H1 (cell line): ENCODE measurements around the gene LPP. TPM values are rescaled to one million over a fixed set of nuclear protein-coding genes. Genes with fewer than 3 reads are reported as not detected.

Source experiments
- CTCF ChIA-PET: fragments of 300-600 bp; sonication (Branson Sonifier 250); formaldehyde crosslinking; loops from one replicate; lab custom pipeline; 2021; ENCODE audit not compliant: partially characterized antibody; lab: Charles Lee
- POLR2A ChIA-PET: fragments of 300-600 bp; sonication (Branson Sonifier 250); formaldehyde crosslinking; loops from one replicate; lab custom pipeline; 2021; ENCODE audit warnings: inconsistent platforms; ENCODE audit not compliant: partially characterized antibody; lab: Charles Lee
- DNase-seq, 2 experiments: peaks; one replicate each; pipeline versions ENCODE4 v3.0.0 to v3.0.0-alpha.2; 2010 to 2022; ENCODE audit warnings: low spot score in 2 of 2, low read depth in 1 of 2, mixed read lengths in 1 of 2
- FAIRE-seq: peaks from 2 replicates; lab custom pipeline; 2011; peaks lifted over from hg19 to GRCh38; lab: Jason Lieb, UNC
- H2AFZ ChIP-seq: 2 replicates; pipeline ENCODE4 v1.8.1; 2012; ENCODE audit warnings: low read length, inconsistent platforms
- H2AK5ac ChIP-seq: 2 replicates; pipeline ENCODE4 v1.6.1; 2013; ENCODE audit warnings: low read depth, low read length
- H2BK120ac ChIP-seq: replicated peaks from 2 replicates; pipeline ENCODE3; 2013; ENCODE audit warnings: low read depth, low read length, inconsistent platforms
- H2BK12ac ChIP-seq: 2 replicates; pipeline ENCODE4 v1.6.1; 2013; ENCODE audit warnings: low read depth, low read length
- H2BK15ac ChIP-seq: 2 replicates; pipeline ENCODE4 v1.6.1; 2013; ENCODE audit warnings: low read length
- H2BK20ac ChIP-seq: 2 replicates; pipeline ENCODE4 v1.6.1; 2013; ENCODE audit warnings: low read length
- H2BK5ac ChIP-seq: 2 replicates; pipeline ENCODE4 v1.6.1; 2013; ENCODE audit warnings: low read depth, low read length
- H3K14ac ChIP-seq: 2 replicates; pipeline ENCODE4 v1.6.1; 2013; ENCODE audit warnings: inconsistent platforms; ENCODE audit not compliant: insufficient read length
- H3K18ac ChIP-seq: 2 replicates; pipeline ENCODE4 v1.6.1; 2013; ENCODE audit warnings: low read length; ENCODE audit errors: extremely low read depth
- H3K23ac ChIP-seq: 2 replicates; pipeline ENCODE4 v1.6.1; 2013; ENCODE audit warnings: inconsistent platforms; ENCODE audit not compliant: insufficient read length
- H3K23me2 ChIP-seq: 2 replicates; pipeline ENCODE4 v1.6.1; 2013; ENCODE audit warnings: low read depth, low read length
- H3K27ac ChIP-seq: 2 replicates; pipeline ENCODE4 v1.6.1; 2011; ENCODE audit warnings: low read depth, low read length, inconsistent platforms
- H3K27me3 ChIP-seq, 4 experiments: replicated peaks in 1 of 4; 1 replicate in 1 of 4; 2 replicates in 3 of 4; pipeline versions ENCODE4 v1.6.1 to v1.8.1; 2011 to 2013; ENCODE audit warnings: low read length in 3 of 4, mild to moderate bottlenecking in 3 of 4, inconsistent platforms in 2 of 4, mixed read lengths in 2 of 4, moderate library complexity in 1 of 4; ENCODE audit not compliant: control insufficient read depth in 3 of 4, insufficient read depth in 3 of 4; ENCODE audit errors: extremely low read depth in 1 of 4
- H3K36me3 ChIP-seq, 4 experiments: 2 replicates each; pipeline versions ENCODE4 v1.6.1 to v1.8.1; 2011 to 2013; ENCODE audit warnings: mild to moderate bottlenecking in 4 of 4, low read length in 3 of 4, moderate library complexity in 2 of 4, control low read depth in 1 of 4, inconsistent platforms in 1 of 4; ENCODE audit not compliant: insufficient read depth in 4 of 4, control insufficient read depth in 2 of 4
- H3K4ac ChIP-seq: replicated peaks from 2 replicates; pipeline ENCODE3; 2013; ENCODE audit warnings: low read length, low read depth, mixed read lengths, inconsistent platforms; ENCODE audit not compliant: insufficient read length
- H3K4me1 ChIP-seq, 4 experiments: replicated peaks in 1 of 4; 1 replicate in 1 of 4; 2 replicates in 3 of 4; pipeline versions ENCODE4 v1.6.1 to v1.8.1; 2011 to 2013; ENCODE audit warnings: low read length in 3 of 4, inconsistent platforms in 2 of 4, mixed read lengths in 1 of 4; ENCODE audit not compliant: insufficient read depth in 4 of 4, control insufficient read depth in 3 of 4
- H3K4me2 ChIP-seq, 2 experiments: 2 replicates each; pipeline versions ENCODE4 v1.6.1 to v1.8.1; 2011 to 2013; ENCODE audit warnings: low read depth in 2 of 2, low read length in 2 of 2, control low read depth in 1 of 2, inconsistent platforms in 1 of 2, mild to moderate bottlenecking in 1 of 2; ENCODE audit not compliant: insufficient read depth in 1 of 2
- H3K4me3 ChIP-seq, 4 experiments: fragments of 200-600, 300-600 bp in 1 of 4; sonication (generic), shearing (Covaris generic), sonication (Bioruptor Twin) in 1 of 4; 2 replicates each; pipeline versions ENCODE4 v1.5.1 to v1.8.1; 2011 to 2016; ENCODE audit warnings: low read length in 4 of 4, low read depth in 3 of 4, control low read depth in 2 of 4, inconsistent platforms in 2 of 4, mild to moderate bottlenecking in 2 of 4, mixed read lengths in 1 of 4, moderate library complexity in 1 of 4; ENCODE audit not compliant: insufficient read depth in 2 of 4; ENCODE audit errors: extremely low read depth in 1 of 4
- H3K56ac ChIP-seq: replicated peaks from 2 replicates; pipeline ENCODE3; 2013; ENCODE audit warnings: low read depth, mild to moderate bottlenecking, mixed read lengths, low read length, inconsistent platforms; ENCODE audit not compliant: insufficient read length
- H3K79me1 ChIP-seq: 2 replicates; pipeline ENCODE4 v1.6.1; 2013; ENCODE audit warnings: low read depth, low read length, control low read depth
- H3K79me2 ChIP-seq, 2 experiments: 2 replicates each; pipeline versions ENCODE4 v1.6.1 to v1.8.1; 2012 to 2013; ENCODE audit warnings: low read length in 2 of 2, mild to moderate bottlenecking in 2 of 2, inconsistent platforms in 1 of 2; ENCODE audit not compliant: insufficient read depth in 2 of 2, control insufficient read depth in 1 of 2
- H3K9ac ChIP-seq, 4 experiments: replicated peaks in 1 of 4; 1 replicate in 1 of 4; 2 replicates in 3 of 4; pipeline versions ENCODE4 v1.6.1 to v1.8.1; 2011 to 2013; ENCODE audit warnings: low read depth in 3 of 4, low read length in 3 of 4, control low read depth in 2 of 4, mild to moderate bottlenecking in 2 of 4, moderate library complexity in 2 of 4, inconsistent platforms in 1 of 4; ENCODE audit errors: extremely low read depth in 1 of 4
- H3K9me3 ChIP-seq, 2 experiments: 2 replicates each; pipeline versions ENCODE4 v1.6.1 to v1.8.1; 2012 to 2013; ENCODE audit warnings: mild to moderate bottlenecking in 2 of 2, moderate library complexity in 2 of 2, control low read depth in 1 of 2, inconsistent platforms in 1 of 2, low read depth in 1 of 2, low read length in 1 of 2, mixed read lengths in 1 of 2; ENCODE audit not compliant: insufficient read depth in 2 of 2
- H4K20me1 ChIP-seq, 2 experiments: replicated peaks in 1 of 2; 2 replicates each; pipeline versions ENCODE3 to v1.8.1; 2011 to 2013; ENCODE audit warnings: inconsistent platforms in 2 of 2, low read length in 2 of 2, mild to moderate bottlenecking in 1 of 2; ENCODE audit not compliant: insufficient read depth in 2 of 2, control insufficient read depth in 1 of 2
- H4K5ac ChIP-seq: 2 replicates; pipeline ENCODE4 v1.6.1; 2013; ENCODE audit warnings: low read length, low read depth, mixed read lengths, inconsistent platforms; ENCODE audit not compliant: insufficient read length
- H4K8ac ChIP-seq: 2 replicates; pipeline ENCODE4 v1.8.0; 2013; ENCODE audit warnings: mild to moderate bottlenecking, moderate library complexity, low read length, inconsistent platforms; ENCODE audit not compliant: insufficient read depth; ENCODE audit errors: extremely low read depth
- H4K91ac ChIP-seq: replicated peaks from 2 replicates; pipeline ENCODE3; 2013; ENCODE audit warnings: low read length, mixed read lengths, inconsistent platforms; ENCODE audit not compliant: insufficient read length
- BRCA1 ChIP-seq: IDR thresholded peaks from 2 replicates; pipeline ENCODE4 v1.6.1; 2012; ENCODE audit warnings: low read depth, low read length, improper control_type of control experiment
- EZH2 ChIP-seq: fragments of 200-600 bp; sonication (generic); IDR thresholded peaks from 2 replicates; pipeline ENCODE4 v1.7.1; 2012; ENCODE audit warnings: low read depth, mild to moderate bottlenecking, moderate library complexity, low read length, inconsistent platforms; ENCODE audit not compliant: severe bottlenecking
- KDM5A ChIP-seq: fragments of 200-600 bp; IDR thresholded peaks from 2 replicates; pipeline ENCODE4 v1.7.1; 2012; ENCODE audit warnings: mild to moderate bottlenecking, low read length, inconsistent platforms, mixed read lengths
- RAD21 ChIP-seq, 2 experiments: IDR thresholded peaks in 1 of 2; conservative IDR thresholded peaks in 1 of 2; 2 replicates each; pipeline ENCODE4 v1.6.1; 2011; ENCODE audit warnings: low read depth in 2 of 2, low read length in 2 of 2, improper control_type of control experiment in 1 of 2, inconsistent platforms in 1 of 2, mild to moderate bottlenecking in 1 of 2, moderate library complexity in 1 of 2
- RXRA ChIP-seq: IDR thresholded peaks from 2 replicates; pipeline ENCODE4 v1.6.1; 2011; ENCODE audit warnings: low read depth, mild to moderate bottlenecking, low read length, moderate library complexity; ENCODE audit not compliant: insufficient read depth
- SIRT6 ChIP-seq: IDR thresholded peaks from one replicate; pipeline ENCODE4 v1.7.1; 2012; ENCODE audit warnings: low read length, inconsistent platforms
- SIX5 ChIP-seq: IDR thresholded peaks from 2 replicates; pipeline ENCODE4 v1.6.1; 2011; ENCODE audit warnings: mild to moderate bottlenecking, low read depth, low read length
- SP4 ChIP-seq: IDR thresholded peaks from 2 replicates; pipeline ENCODE4 v1.6.1; 2012; ENCODE audit warnings: low read length, inconsistent platforms
- TBP ChIP-seq: IDR thresholded peaks from 2 replicates; pipeline ENCODE4 v1.6.1; 2011; ENCODE audit warnings: low read depth, low read length, improper control_type of control experiment
- YY1 ChIP-seq: IDR thresholded peaks from 2 replicates; pipeline ENCODE4 v1.6.1; 2011; ENCODE audit warnings: low read depth, mild to moderate bottlenecking, low read length
- WGBS, 2 experiments: shearing (Covaris generic) in 1 of 2; methylation state at CpG; one replicate each; pipeline versions ENCODE4 v1.1.6 to v1.1.7; 2013 to 2015; ENCODE audit warnings: low lambda C conversion rate in 2 of 2, mixed read lengths in 2 of 2, inconsistent platforms in 1 of 2, low coverage in 1 of 2, missing lambda C conversion rate in 1 of 2; ENCODE audit not compliant: insufficient replicate concordance in 2 of 2, insufficient coverage in 1 of 2, insufficient read length in 1 of 2; ENCODE audit errors: extremely low coverage in 1 of 2, missing lambda C conversion rate in 1 of 2; 5-methylcytosine and 5-hydroxymethylcytosine counted together
- polyA plus RNA-seq, 7 experiments: library from polyadenylated mRNA; depleted of rRNA in 3 of 7; stranded (reverse) in 5 of 7; unstranded in 2 of 7; fragments of >200 nt in 5 of 7; fragments of 200-250 nt in 2 of 7; gene quantifications; 1 replicate in 5 of 7; 2 replicates in 1 of 7; 4 replicates in 1 of 7; pipeline versions ENCODE4 v1.2.1 to v1.2.3, GENCODE V29; 2011 to 2013; ENCODE audit warnings: missing spikeins in 2 of 7, mixed read lengths in 2 of 7
- total RNA-seq: library from RNA; stranded (reverse); fragmentation: NEBNext Ultra II Directional; extraction: Animal tissue kit (Norgen Biotek cat#: 25700); gene quantifications from 2 replicates; pipeline ENCODE4 v1.2.1, GENCODE V29; 2021

Gene LPP
- total and polyA plus RNA-seq, 2 of the 8 experiments (the other 6 are each of a cell fraction or from before 2014, with no cell fraction given), result 10.0 to 53.3 TPM

DNA sequence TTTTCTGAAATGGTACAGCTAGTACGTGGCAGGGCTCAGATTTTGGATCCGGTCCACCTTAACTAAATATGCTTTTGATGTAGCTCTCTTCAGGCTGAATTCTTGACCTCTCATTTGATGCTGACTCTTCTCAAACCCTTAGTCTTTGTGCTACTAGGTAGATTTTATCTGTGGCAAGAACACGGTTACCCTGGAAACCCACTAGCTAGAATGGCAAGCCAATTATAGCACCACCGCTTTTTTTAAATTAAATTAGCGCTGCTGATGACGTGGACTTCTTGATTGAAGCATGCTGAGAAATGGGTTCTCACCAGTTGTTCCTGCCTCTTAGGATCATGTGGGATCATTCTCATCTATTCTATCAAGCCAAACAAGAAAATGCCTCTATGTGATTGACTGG lies 421.5 kb downstream of the LPP start:
- Histone ChIP-seq H3K36me3 (no peaks in the 10 kb centered on the region), H3K4me1 (no peaks in the 10 kb centered on the region), H3K23ac (no peak overlapping the region), H2AFZ (no peak overlapping the region), H3K9ac (no peak overlapping the region), H4K8ac (no peak overlapping the region), H2AK5ac (no peak overlapping the region), H3K4ac (no peak overlapping the region), H3K56ac (no peak overlapping the region), H3K14ac (no peak overlapping the region), H2BK12ac (no peak overlapping the region), H4K91ac (no peak overlapping the region), H3K79me2 (no peaks in the 10 kb centered on the region), H3K9me3 (no peaks in the 10 kb centered on the region), H3K4me2 (no peak overlapping the region), H3K23me2 (no peaks in the 10 kb centered on the region), H2BK15ac (no peak overlapping the region), H3K4me3 (no peak overlapping the region), H3K27ac (no peak overlapping the region), H3K79me1 (no peaks in the 10 kb centered on the region), H2BK20ac (no peak overlapping the region), H3K18ac (no peak overlapping the region), H2BK5ac (no peak overlapping the region), H3K27me3 (no peaks in the 10 kb centered on the region), H4K20me1 (no peaks in the 10 kb centered on the region), H4K5ac (no peak overlapping the region), H2BK120ac (no peak overlapping the region)
- ChIA-PET CTCF (interaction anchor here (1.1 to 4.0 kb wide), 2 partner anchors 9 to 834 kb away, joined by 3 to 17 read pairs; no protein-coding TSS in a partner anchor), POLR2A (no interaction called here)
- 95% methylated on average over 6 of the region's 6 CpGs; no CpG with 5 or more reads in 1 of the 2 experiments for WGBS, 2 experiments
- FAIRE-seq (no peak), DNase-seq (no peak)
- TF ChIP-seq SIX5, result no peak
- TF ChIP-seq TBP, result no peak
- TF ChIP-seq SP4, result no peak
- no peak for TF ChIP-seq KDM5A
- TF ChIP-seq RXRA, result no peak
- no peak for TF ChIP-seq YY1
- no peak for TF ChIP-seq EZH2
- no peak for TF ChIP-seq RAD21 (IDR thresholded peaks at IDR 0.05 in 1 of 2, conservative IDR thresholded peaks at IDR 0.05 in 1 of 2; ENCODE audit: low read depth in 2 of 2, low read length in 2 of 2)
- TF ChIP-seq BRCA1, result no peak
- TF ChIP-seq SIRT6, result no peak
